Measurements from ENCODE around the gene SDC4. TPM values are rescaled to one million over a fixed set of nuclear protein-coding genes. Genes with fewer than 3 reads are reported as not detected.

Gene SDC4
- total RNA-seq, 1 experiment from 2014 or later: 100 TPM

DNA sequence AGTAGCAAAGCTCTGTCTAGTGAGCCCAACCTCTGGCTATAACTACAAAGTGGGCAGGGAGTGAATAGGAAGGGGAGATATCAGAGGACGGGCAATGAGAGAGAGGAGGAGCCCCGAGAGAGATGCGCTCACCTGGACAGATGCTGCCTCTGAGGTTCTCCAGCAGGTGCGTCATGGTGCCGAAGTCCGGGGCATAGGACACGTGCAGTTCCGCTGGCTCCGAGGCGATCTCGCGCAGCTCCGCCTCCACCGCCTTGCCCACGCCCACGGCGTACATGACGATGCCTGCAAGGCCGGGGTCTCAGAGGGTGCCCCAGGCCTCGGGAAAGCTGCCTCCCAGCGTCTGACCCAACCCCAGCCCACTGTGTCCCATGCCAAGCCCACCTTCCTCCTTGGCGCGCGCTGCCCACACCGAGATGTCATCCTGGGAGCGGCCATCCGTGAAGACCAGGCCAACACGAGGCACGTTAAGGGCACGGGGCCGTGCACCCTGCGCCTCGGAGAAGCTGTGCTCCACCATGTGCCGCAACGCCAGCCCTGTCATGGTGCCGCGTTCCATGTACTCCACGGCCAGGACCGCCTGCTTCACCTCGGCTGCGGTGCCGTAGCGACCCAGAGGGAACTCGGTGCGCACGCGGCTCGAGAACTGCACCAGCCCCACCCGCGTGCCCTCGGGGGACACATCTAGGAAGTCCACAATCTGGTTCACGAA, 50.3 kb downstream of the SDC4 start:
- Histone ChIP-seq H3K4me1 (ENCODE audit: control insufficient read depth in 1 of 2, insufficient read depth in 2 of 2, low read length in 2 of 2) (peaks cover 0 to 19% of the 10 kb centered on the region in 2 experiments; a peak in 2 of 4 replicates), H4K20me1 (ENCODE audit: insufficient read depth) (no peaks in the 10 kb centered on the region), H3K9me2 (ENCODE audit: insufficient read depth) (no peaks in the 10 kb centered on the region), H3K9me3 (ENCODE audit: control insufficient read depth in 1 of 2, insufficient read depth in 1 of 2, low read depth in 1 of 2, low read length in 2 of 2) (peaks cover 0 to 3% of the 10 kb centered on the region in 2 experiments; a peak in 1 of 4 replicates), H3K27ac (ENCODE audit: low read depth, low read length) (no peak overlapping the region), H3K4me3 (replicated peaks in 1 of 2; ENCODE audit: low read depth in 1 of 2, low read length in 2 of 2) (no peak overlapping the region), H2AFZ (ENCODE audit: low read depth, low read length, poor library complexity, severe bottlenecking) (no peak overlapping the region), H3K9ac (ENCODE audit: low read length) (no peak overlapping the region), H3K4me2 (ENCODE audit: low read length) (no peak overlapping the region), H3K27me3 (ENCODE audit: insufficient read depth, low read length) (no peaks in the 10 kb centered on the region), H3K79me2 (ENCODE audit: insufficient read depth, low read length) (no peaks in the 10 kb centered on the region), H3K36me3 (ENCODE audit: control insufficient read depth in 1 of 2, insufficient read depth in 2 of 2, low read length in 2 of 2) (no peaks in the 10 kb centered on the region)
- ATAC-seq (no peak), DNase-seq (ENCODE audit: low read depth, low spot score) (no peak)
- BruUV-seq (replicated peaks): no TSS peak
- TF ChIP-seq EGR1 (IDR thresholded peaks at IDR 0.05; ENCODE audit: low read depth): no peak
- TF ChIP-seq RAD21 (IDR thresholded peaks at IDR 0.05; ENCODE audit: low read depth): no peak
- TF ChIP-seq ELF1 (IDR thresholded peaks at IDR 0.05; ENCODE audit: borderline replicate concordance, low read depth): no peak
- TF ChIP-seq TCF7L2 (IDR thresholded peaks at IDR 0.05; ENCODE audit: borderline replicate concordance, extremely low read depth, insufficient read depth, insufficient read length): no peak
- TF ChIP-seq, protein P1, sequence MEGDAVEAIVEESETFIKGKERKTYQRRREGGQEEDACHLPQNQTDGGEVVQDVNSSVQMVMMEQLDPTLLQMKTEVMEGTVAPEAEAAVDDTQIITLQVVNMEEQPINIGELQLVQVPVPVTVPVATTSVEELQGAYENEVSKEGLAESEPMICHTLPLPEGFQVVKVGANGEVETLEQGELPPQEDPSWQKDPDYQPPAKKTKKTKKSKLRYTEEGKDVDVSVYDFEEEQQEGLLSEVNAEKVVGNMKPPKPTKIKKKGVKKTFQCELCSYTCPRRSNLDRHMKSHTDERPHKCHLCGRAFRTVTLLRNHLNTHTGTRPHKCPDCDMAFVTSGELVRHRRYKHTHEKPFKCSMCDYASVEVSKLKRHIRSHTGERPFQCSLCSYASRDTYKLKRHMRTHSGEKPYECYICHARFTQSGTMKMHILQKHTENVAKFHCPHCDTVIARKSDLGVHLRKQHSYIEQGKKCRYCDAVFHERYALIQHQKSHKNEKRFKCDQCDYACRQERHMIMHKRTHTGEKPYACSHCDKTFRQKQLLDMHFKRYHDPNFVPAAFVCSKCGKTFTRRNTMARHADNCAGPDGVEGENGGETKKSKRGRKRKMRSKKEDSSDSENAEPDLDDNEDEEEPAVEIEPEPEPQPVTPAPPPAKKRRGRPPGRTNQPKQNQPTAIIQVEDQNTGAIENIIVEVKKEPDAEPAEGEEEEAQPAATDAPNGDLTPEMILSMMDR (IDR thresholded peaks at IDR 0.05 in 2 of 3, conservative IDR thresholded peaks at IDR 0.05 in 1 of 3; ENCODE audit: borderline replicate concordance in 1 of 3, insufficient read depth in 1 of 3, low read depth in 2 of 3, low read length in 2 of 3): no peak
- TF ChIP-seq POLR2A (IDR thresholded peaks at IDR 0.05; ENCODE audit: borderline replicate concordance, extremely low read depth, insufficient read depth, insufficient read length): no peak
- TF ChIP-seq, protein P2, sequence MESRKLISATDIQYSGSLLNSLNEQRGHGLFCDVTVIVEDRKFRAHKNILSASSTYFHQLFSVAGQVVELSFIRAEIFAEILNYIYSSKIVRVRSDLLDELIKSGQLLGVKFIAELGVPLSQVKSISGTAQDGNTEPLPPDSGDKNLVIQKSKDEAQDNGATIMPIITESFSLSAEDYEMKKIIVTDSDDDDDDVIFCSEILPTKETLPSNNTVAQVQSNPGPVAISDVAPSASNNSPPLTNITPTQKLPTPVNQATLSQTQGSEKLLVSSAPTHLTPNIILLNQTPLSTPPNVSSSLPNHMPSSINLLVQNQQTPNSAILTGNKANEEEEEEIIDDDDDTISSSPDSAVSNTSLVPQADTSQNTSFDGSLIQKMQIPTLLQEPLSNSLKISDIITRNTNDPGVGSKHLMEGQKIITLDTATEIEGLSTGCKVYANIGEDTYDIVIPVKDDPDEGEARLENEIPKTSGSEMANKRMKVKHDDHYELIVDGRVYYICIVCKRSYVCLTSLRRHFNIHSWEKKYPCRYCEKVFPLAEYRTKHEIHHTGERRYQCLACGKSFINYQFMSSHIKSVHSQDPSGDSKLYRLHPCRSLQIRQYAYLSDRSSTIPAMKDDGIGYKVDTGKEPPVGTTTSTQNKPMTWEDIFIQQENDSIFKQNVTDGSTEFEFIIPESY (IDR thresholded peaks at IDR 0.05; ENCODE audit: extremely low read depth, insufficient replicate concordance, low read length): no peak
- TF ChIP-seq, protein P3, sequence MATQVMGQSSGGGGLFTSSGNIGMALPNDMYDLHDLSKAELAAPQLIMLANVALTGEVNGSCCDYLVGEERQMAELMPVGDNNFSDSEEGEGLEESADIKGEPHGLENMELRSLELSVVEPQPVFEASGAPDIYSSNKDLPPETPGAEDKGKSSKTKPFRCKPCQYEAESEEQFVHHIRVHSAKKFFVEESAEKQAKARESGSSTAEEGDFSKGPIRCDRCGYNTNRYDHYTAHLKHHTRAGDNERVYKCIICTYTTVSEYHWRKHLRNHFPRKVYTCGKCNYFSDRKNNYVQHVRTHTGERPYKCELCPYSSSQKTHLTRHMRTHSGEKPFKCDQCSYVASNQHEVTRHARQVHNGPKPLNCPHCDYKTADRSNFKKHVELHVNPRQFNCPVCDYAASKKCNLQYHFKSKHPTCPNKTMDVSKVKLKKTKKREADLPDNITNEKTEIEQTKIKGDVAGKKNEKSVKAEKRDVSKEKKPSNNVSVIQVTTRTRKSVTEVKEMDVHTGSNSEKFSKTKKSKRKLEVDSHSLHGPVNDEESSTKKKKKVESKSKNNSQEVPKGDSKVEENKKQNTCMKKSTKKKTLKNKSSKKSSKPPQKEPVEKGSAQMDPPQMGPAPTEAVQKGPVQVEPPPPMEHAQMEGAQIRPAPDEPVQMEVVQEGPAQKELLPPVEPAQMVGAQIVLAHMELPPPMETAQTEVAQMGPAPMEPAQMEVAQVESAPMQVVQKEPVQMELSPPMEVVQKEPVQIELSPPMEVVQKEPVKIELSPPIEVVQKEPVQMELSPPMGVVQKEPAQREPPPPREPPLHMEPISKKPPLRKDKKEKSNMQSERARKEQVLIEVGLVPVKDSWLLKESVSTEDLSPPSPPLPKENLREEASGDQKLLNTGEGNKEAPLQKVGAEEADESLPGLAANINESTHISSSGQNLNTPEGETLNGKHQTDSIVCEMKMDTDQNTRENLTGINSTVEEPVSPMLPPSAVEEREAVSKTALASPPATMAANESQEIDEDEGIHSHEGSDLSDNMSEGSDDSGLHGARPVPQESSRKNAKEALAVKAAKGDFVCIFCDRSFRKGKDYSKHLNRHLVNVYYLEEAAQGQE (IDR thresholded peaks at IDR 0.05; ENCODE audit: low read depth): no peak
- TF ChIP-seq CBX3 (IDR thresholded peaks at IDR 0.05; ENCODE audit: low read depth): no peak
- ChIA-PET POLR2A (no interaction called here), CTCF (interaction anchor here (1.6 kb wide), 1 partner anchor 14 kb away, joined by 4 read pairs; no protein-coding TSS in a partner anchor), RAD21 (ENCODE audit: low non-redundant PET in 1 of 2, low total read pairs in 2 of 2, uncharacterized antibody in 2 of 2, unreplicated experiment in 2 of 2) (no interaction called here)
- intact Hi-C loops (cut with micrococcal nuclease): no loop called here

All from HCT116 (cell line).